GM19025 (cell line): Measurements from ENCODE around the gene DAB1.

Experiments used
- ATAC-seq: cut with Tn5 transposase; IDR thresholded peaks from one replicate; pipeline ENCODE4 v1.9.1; 2021; ENCODE audit warnings: mild to moderate bottlenecking, low read depth, moderate library complexity; ENCODE audit not compliant: unreplicated experiment

The DAB1 gene

GRCh38 chr1:56965916-56966697 is 457.8 kb downstream of the DAB1 start, which contains the start of gene C8B:
Gene C8B (minus strand): TSS chr1:56966015. CDS start chr1:56965948, 67 bp downstream.
- ATAC-seq, result no peak

GRCh38 chr1:56965191-56965590 is 458.7 kb downstream of the DAB1 start:
- ATAC-seq, result no peak

DNA sequence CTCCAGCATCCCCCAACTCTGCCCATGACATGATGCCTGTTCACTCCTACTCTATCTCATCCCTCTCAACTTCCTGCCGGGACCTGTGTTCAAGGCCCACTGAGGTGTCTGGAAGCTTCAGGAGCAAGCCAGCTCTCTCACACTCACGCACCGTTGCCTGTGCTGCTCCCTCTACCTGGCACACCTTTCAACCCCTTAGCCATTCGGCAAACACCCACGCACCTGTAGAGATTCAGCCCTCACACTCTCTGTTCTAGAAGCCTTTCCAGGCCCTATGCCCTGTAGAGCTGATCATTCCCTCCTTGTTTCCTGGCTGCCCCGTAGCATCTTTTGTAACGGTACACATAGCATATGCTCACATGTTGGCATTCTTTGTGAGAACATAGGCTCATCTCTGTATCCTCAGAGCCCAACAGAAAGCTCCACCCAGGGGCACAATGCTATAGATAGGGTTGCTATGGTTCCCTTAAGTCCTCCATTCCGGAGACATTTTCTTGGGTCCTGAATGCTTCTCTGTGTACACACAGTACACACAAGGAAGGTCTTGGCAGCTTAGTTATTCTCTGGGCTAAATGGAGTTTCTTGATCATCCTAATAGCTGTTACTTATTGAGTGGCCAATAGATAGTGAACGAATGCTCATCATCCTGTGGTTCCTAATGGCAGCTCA is 459.4 kb downstream of the DAB1 start:
- ATAC-seq, result no peak

DNA sequence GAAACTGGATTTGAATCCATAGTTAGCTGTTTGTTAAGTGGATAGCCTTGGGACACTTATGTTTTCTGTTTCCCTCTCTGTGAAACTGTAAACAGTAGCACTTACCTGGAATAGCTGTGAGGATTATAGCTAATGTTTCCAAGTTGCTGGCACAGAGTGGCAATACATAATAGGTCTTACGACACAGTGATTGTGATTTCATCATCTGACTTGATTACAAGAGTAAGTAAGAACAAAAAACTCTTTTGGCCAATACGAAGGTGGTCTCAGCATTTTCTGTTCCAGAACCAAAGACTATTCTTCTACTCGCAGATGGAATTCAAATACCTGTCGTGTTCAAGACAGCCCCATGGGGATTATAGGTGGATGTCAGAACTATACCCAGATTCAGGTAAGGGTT is 460.2 kb downstream of the DAB1 start:
- ATAC-seq, result no peak

DNA sequence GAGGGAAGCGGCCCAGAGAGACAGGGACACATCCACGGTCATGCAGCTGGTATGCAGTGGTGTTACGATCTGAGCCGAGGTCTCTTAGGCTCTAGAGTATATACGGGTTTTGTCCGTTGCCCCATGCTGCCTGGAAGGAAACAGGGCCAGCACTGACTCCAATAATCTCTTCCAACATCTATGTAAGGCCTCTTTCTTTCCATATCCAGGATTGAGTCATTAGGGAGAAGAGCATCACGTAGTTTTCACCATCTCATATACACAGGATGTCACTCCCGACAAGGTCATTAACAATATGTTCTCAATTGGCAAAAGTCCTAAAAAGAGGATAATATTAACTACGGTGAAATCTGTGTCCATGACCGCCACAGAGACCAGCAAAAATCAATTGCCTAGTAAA is 462.4 kb downstream of the DAB1 start:
- no peak for ATAC-seq

DNA sequence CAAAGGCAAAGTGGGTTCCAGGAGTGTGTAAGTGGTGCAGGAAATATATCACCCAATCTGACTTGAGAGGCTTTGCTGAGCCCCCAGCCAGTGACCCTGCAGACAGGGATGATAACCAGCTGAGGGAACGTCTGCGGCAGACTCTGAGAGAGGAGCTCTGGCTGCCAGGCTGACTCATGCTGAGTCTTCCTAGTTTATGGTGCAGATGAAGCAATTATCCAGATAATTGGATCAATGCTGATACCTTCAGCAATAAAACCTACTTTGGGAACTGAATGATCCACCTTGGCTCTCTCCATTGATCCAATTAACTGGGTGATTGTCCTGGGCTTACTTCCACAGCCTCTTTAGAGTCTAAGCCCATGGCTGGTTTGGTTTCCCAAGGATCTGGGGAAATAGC is 465.3 kb downstream of the DAB1 start:
- ATAC-seq, result no peak

DNA sequence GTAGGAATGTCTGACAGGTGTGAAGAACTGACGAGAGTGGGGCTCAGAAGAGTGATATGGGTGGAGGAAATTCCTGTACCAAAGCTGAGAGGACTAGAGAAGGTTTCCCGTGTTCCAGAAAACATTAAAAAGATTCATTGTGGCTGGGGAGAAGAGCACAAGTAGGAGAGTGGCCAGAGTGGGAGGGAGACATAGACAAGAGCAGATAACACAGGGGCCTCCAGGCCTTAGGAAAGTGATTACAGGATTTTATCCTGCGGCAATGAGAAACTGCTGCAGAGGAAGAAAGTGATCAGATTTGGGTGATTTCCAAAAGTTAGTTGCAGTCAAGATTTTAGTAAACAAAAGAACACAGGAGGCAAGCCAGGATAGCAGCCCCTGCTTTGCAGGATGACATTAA is 465.9 kb downstream of the DAB1 start:
- no peak for ATAC-seq

GRCh38 chr1:56954664-56955063 is 469.2 kb downstream of the DAB1 start:
- no peak for ATAC-seq

GRCh38 chr1:56953386-56953785 is 470.5 kb downstream of the DAB1 start:
- no peak for ATAC-seq

DNA sequence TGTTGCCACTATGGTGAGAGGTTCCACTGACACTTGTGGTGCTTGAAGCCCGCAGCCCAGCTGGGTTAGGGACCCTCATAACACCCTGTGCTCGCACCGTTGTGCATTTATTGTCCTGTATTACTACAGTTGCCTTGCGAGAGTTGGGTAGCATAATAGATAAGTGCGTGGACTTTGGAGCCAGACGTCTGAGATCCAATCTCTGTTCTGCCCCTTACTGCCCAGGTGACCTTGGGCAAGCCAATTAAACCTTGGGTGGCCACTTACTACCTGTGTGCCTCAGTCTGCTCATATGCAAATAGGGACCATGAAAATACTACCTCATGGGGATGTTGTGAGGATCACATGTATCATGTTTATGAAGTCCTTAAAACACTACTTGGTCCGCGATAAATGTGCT is 471.4 kb downstream of the DAB1 start:
- no peak for ATAC-seq

DNA sequence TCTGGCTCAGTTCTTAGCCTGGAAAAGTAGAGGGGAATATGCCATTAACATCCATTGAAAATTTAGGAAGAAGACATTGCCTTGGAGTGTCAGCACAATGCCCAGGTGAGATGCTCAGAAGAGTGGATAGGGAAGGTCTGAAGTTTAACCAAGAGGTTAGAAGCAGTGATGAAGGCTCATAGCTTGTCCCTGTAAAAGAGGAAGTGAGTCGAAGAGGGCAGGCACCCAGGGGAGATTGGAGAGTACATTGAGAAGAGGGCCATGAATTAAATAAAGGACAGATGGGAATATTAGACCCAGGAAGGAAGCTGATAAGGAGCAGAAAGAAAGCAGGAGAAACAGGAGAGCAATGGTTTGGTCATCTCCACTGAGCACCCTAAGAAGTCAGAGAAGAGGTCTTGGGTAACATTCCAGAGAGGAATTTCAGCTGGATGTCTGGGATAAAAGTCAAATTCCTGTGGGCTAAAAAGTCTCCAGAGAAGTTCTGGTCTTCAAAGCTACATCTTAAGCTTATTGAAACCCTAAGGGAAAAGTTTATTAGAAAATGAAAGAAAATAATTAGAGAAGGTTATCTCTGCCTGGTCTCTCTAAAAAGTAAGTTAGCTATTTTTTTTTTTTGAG is 475.3 kb downstream of the DAB1 start:
- no peak for ATAC-seq
